HepG2 (cell line): ENCODE measurements around the gene MSL2. TPM values are rescaled to one million over a fixed set of nuclear protein-coding genes. Genes with fewer than 3 reads are reported as not detected.
"Not testable (repeated sequence)": the region's sequence is repeated elsewhere in the genome, so short reads cannot be mapped to it uniquely, and the experiment has no call there.

ENCODE experiments used
- ATAC-seq: fragments of 200-7000 bp; cut with Tn5 transposase; 3 replicates; pipeline ENCODE4 v1.9.1; 2020; ENCODE audit warnings: mild to moderate bottlenecking, moderate library complexity
- BruUV-seq: library from RNA; stranded (reverse); fragments of 400-500 nt; replicated peaks from 2 replicates; lab custom pipeline; 2021; lab: Mats Ljungman, UMichigan
- CTCF ChIA-PET: fragments of 300-600 bp; formaldehyde crosslinking; extraction: SDS; loops from one replicate; lab custom pipeline; 2021; ENCODE audit warnings: low total read pairs, inconsistent platforms, low intra/inter-chr PET ratio; lab: Yijun Ruan, JAX
- POLR2A ChIA-PET: fragments of 350-600 bp; sonication (Branson Sonifier 250); formaldehyde crosslinking; loops from one replicate; lab custom pipeline; 2020; ENCODE audit warnings: antibody characterized with exemption, inconsistent platforms; lab: Yijun Ruan, JAX
- DNase-seq: peaks from one replicate; pipeline ENCODE4 v3.0.0-alpha.2; 2015; ENCODE audit warnings: low spot score
- FAIRE-seq: peaks from 3 replicates; lab custom pipeline; 2011; peaks lifted over from hg19 to GRCh38; lab: Jason Lieb, UNC
- H2AFZ ChIP-seq: one replicate; pipeline ENCODE4 v1.6.1; 2011; ENCODE audit warnings: low read length, inconsistent platforms
- H3K27ac ChIP-seq: fragments of 300-600 bp; 3 replicates; pipeline ENCODE4 v1.8.0; 2011; ENCODE audit warnings: mixed run types, mild to moderate bottlenecking, mixed read lengths, low read length, inconsistent platforms; ENCODE audit not compliant: insufficient read depth; ENCODE audit errors: extremely low read length
- H3K27me3 ChIP-seq, 2 experiments: fragments of 200-600 bp in 1 of 2; 2 replicates in 1 of 2; 3 replicates in 1 of 2; pipeline versions ENCODE4 v1.6.0 to v1.8.0; 2011; ENCODE audit warnings: low read length in 2 of 2, mild to moderate bottlenecking in 2 of 2, moderate library complexity in 2 of 2, inconsistent platforms in 1 of 2; ENCODE audit not compliant: insufficient read depth in 2 of 2, control insufficient read depth in 1 of 2
- H3K36me3 ChIP-seq, 2 experiments: fragments of 200-600 bp in 1 of 2; replicated peaks in 1 of 2; 2 replicates in 1 of 2; 3 replicates in 1 of 2; pipeline versions ENCODE4 v1.5.1 to v1.8.0; 2011; ENCODE audit warnings: low read length in 2 of 2, inconsistent platforms in 1 of 2; ENCODE audit not compliant: insufficient read depth in 2 of 2, control insufficient read depth in 1 of 2
- H3K4me1 ChIP-seq: 2 replicates; pipeline ENCODE4 v1.5.1; 2012; ENCODE audit warnings: low read length, inconsistent platforms; ENCODE audit not compliant: insufficient read depth
- H3K4me2 ChIP-seq: 2 replicates; pipeline ENCODE4 v1.6.0; 2011; ENCODE audit warnings: low read depth, low read length, inconsistent platforms
- H3K4me3 ChIP-seq, 3 experiments: fragments of 200-600 bp in 1 of 3; sonication (generic), shearing (Covaris generic) in 1 of 3; replicated peaks in 1 of 3; 2 replicates each; pipeline ENCODE4 v1.5.1; 2011 to 2016; ENCODE audit warnings: low read length in 3 of 3, inconsistent platforms in 2 of 3, low read depth in 2 of 3, mild to moderate bottlenecking in 2 of 3, control low read depth in 1 of 3, mixed read lengths in 1 of 3; ENCODE audit not compliant: insufficient read depth in 1 of 3
- H3K79me2 ChIP-seq: one replicate; pipeline ENCODE4 v1.6.1; 2011; ENCODE audit warnings: low read length, inconsistent platforms; ENCODE audit not compliant: insufficient read depth
- H3K9ac ChIP-seq: 2 replicates; pipeline ENCODE4 v1.6.0; 2011; ENCODE audit warnings: mild to moderate bottlenecking, low read depth, low read length, inconsistent platforms; ENCODE audit not compliant: insufficient read depth
- H3K9me3 ChIP-seq: 2 replicates; pipeline ENCODE4 v1.5.1; 2012; ENCODE audit warnings: mild to moderate bottlenecking, low read length
- H4K20me1 ChIP-seq: 2 replicates; pipeline ENCODE4 v1.6.0; 2011; ENCODE audit warnings: inconsistent platforms, mild to moderate bottlenecking, low read length, moderate library complexity; ENCODE audit not compliant: insufficient read depth
- NR2F2 ChIP-seq: IDR thresholded peaks from 2 replicates; pipeline ENCODE4 v1.6.1; 2012; ENCODE audit warnings: low read depth, inconsistent platforms, borderline replicate concordance
- SUZ12 ChIP-seq: fragments of 150-350 bp; IDR thresholded peaks from 2 replicates; pipeline ENCODE4 v1.6.1; 2014; ENCODE audit warnings: low read depth, low read length
- THAP8 ChIP-seq: sonication (generic); formaldehyde crosslinking; IDR thresholded peaks from 2 replicates; pipeline ENCODE4 v1.5.1; 2020; ENCODE audit warnings: missing genetic modification reagents, mild to moderate bottlenecking, borderline replicate concordance
- ZNF225 ChIP-seq: sonication (generic); formaldehyde crosslinking; IDR thresholded peaks from 2 replicates; pipeline ENCODE4 v1.4.0; 2020; ENCODE audit warnings: mild to moderate bottlenecking, missing genetic modification reagents
- ZNF275 ChIP-seq: sonication (generic); formaldehyde crosslinking; IDR thresholded peaks from 2 replicates; pipeline ENCODE4 v1.8.0; 2022; ENCODE audit warnings: missing genetic modification reagents, mild to moderate bottlenecking, inconsistent platforms, borderline replicate concordance
- WGBS: methylation state at CpG from one replicate; pipeline ENCODE4 v1.1.6; 2017; ENCODE audit warnings: low lambda C conversion rate; 5-methylcytosine and 5-hydroxymethylcytosine counted together
- in situ Hi-C: cut with HindIII; loops from 2 replicates; pipeline ENCODE4 v1.10.0; 2017; ENCODE audit warnings: low pct_unique_long_range_greater_than_20kb; ENCODE audit not compliant: extremely low pct_ligation_motif_present
- intact Hi-C: fragments of 100-400 bp; cut with micrococcal nuclease; formaldehyde crosslinking; loops from one replicate; pipeline ENCODE4 v1.10.0; 2022; ENCODE audit not compliant: unreplicated experiment
- polyA plus RNA-seq, 8 experiments: library from polyadenylated mRNA; depleted of rRNA in 3 of 8; stranded (reverse) in 7 of 8; unstranded in 1 of 8; fragments of >200 nt; fragmentation: Illumina TruSeq in 4 of 8; extraction: Trizol in 4 of 8; gene quantifications; 2 replicates each; pipeline versions ENCODE4 v1.2.1 to v1.2.3, GENCODE V29; 2011 to 2016; ENCODE audit warnings: low read depth in 4 of 8, missing spikeins in 1 of 8, mixed read lengths in 1 of 8; ENCODE audit not compliant: insufficient read depth in 1 of 8
- total RNA-seq, 5 experiments: library from RNA; depleted of rRNA; stranded (reverse); fragments of >200 nt; fragmentation: Illumina TruSeq; extraction: Trizol; gene quantifications; 2 replicates each; pipeline ENCODE4 v1.2.3, GENCODE V29; 2016; ENCODE audit warnings: low read depth in 1 of 5

The MSL2 gene
- total and polyA plus RNA-seq, 2 of the 13 experiments (the other 11 are each of a cell fraction or from before 2014, with no cell fraction given) = 6.9 to 11.7 TPM

- WGBS = 79% methylated on average over 8 of the region's 8 CpGs
- intact Hi-C loops = no loop called here
- H3K4me3 ChIP-seq = no peak overlapping the region
- POLR2A ChIA-PET = no interaction called here
- no peak for TF ChIP-seq ZNF225 (CRISPR knock-in tag)
- TF ChIP-seq THAP8 = no peak
- no peak for TF ChIP-seq ZNF275
- TF ChIP-seq NR2F2 = no peak
- TF ChIP-seq SUZ12 = no peak
- TF ChIP-seq, all 625 proteins: peak for 0
- H3K79me2 ChIP-seq = no peaks in the 10 kb centered on the region
- no peak for DNase-seq
- BruUV-seq = no TSS peak
- no peaks in the 10 kb centered on the region for H3K4me1 ChIP-seq
- CTCF ChIA-PET = no interaction called here
- no peaks in the 10 kb centered on the region for H3K9me3 ChIP-seq
- no peak overlapping the region for H2AFZ ChIP-seq
- no peak for ATAC-seq
- in situ Hi-C loops = no loop called here
- FAIRE-seq = no peak
- H4K20me1 ChIP-seq = no peaks in the 10 kb centered on the region
- no peak overlapping the region for H3K9ac ChIP-seq
- no peaks in the 10 kb centered on the region for H3K36me3 ChIP-seq
- H3K4me2 ChIP-seq = no peak overlapping the region
- no peak overlapping the region for H3K27ac ChIP-seq
- no peaks in the 10 kb centered on the region for H3K27me3 ChIP-seq
Observed at GRCh38 chr3:136120373-136121348, 75.5 kb downstream of the MSL2 start.

- CTCF ChIA-PET, H3K36me3 ChIP-seq, POLR2A ChIA-PET, H3K4me1 ChIP-seq, H3K4me3 ChIP-seq, DNase-seq, in situ Hi-C loops, H3K79me2 ChIP-seq, BruUV-seq, H3K27ac ChIP-seq, H4K20me1 ChIP-seq, H2AFZ ChIP-seq, H3K9me3 ChIP-seq, ATAC-seq, H3K27me3 ChIP-seq, FAIRE-seq, H3K4me2 ChIP-seq, intact Hi-C loops, H3K9ac ChIP-seq: not testable (repeated sequence)
- 49% methylated on average over 5 of the region's 5 CpGs for WGBS
Observed at GRCh38 chr3:136119783-136120182, 76.4 kb downstream of the MSL2 start.
